Suppressor macrophage treated with lipopolysaccharide for 1 hour (primary cell): ENCODE results near the gene SRSF7.
"Not testable (repeated sequence)": the region's sequence is repeated elsewhere in the genome, so short reads cannot be mapped to it uniquely, and the experiment has no call there.

ENCODE experiments used
- DNase-seq, 3 donors: peaks; one replicate each; pipeline ENCODE4 v3.0.0-alpha.2; 2020 to 2022

SRSF7 gene

GRCh38 chr2:38731090-38731489, 20.1 kb downstream of the SRSF7 start:
- DNase-seq, result no peak

DNA sequence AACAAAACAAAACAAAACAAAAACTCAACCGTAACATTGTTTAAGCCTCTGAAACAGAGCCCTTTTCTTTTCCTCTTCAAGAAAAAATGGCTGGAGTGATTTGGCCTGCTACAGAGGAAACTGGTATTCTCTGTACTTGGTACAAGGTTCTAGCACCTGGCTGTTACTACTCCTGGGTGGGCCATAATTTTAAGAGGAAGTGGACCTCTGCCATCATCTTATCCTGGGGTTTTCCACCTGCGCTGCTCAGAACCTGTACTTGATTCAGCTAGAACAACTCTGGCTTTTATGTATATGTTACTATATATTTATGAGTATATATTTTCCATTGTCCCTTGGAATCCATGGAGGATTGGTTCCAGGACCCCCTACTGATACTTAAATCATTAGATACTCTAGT, 22.5 kb downstream of the SRSF7 start:
- no peak for DNase-seq

DNA sequence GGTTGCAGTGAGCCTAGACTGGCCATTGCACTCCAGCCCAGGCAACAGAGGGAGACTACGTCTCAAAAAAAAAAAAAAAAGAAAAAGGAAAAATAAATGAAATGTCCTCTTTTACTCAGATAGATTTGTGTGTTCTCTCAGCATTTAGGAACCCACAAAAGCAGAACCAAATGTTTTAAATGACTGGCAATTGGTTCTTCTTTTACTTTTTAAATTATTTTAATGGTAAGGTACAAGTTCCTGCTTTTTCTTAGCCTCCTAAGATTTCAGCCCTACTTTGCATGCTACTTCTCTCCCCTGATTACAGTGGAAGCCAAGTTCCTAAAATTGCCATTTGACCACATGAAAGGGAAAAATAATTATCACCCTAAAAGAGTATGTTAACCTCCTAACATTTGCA, 23.5 kb downstream of the SRSF7 start:
- peak in 1 of 3 donors; percentile 31 for DNase-seq

GRCh38 chr2:38723173-38723572, 28.0 kb downstream of the SRSF7 start:
- no peak for DNase-seq

- DNase-seq, result peak; percentile 69 to 84 (median 74)
These were observed 28.7 kb downstream of the SRSF7 start for GRCh38 chr2:38722271-38723061.

GRCh38 chr2:38720613-38721241, 30.4 kb downstream of the SRSF7 start:
- peak; percentile 59 to 63 (median 59) for DNase-seq

DNA sequence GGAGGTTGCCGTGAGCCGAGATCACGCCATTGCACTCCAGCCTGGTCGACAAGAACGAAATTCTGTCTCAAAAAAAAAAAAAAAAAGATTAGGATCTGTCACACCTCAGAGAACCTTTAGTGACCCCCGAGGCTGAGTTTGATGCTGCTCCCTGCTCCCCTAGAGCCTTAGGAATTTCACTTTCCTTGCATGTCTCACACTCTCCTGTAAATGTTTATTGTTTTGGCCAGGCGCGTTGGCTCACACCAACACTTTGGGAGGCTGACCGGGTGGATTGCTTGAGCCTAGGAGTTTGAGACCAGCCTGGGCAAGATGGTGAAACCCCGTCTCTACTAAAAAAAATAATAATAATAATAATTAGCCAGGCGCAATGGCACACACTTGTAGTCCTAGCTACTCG, 31.5 kb downstream of the SRSF7 start:
- no peak for DNase-seq

DNA sequence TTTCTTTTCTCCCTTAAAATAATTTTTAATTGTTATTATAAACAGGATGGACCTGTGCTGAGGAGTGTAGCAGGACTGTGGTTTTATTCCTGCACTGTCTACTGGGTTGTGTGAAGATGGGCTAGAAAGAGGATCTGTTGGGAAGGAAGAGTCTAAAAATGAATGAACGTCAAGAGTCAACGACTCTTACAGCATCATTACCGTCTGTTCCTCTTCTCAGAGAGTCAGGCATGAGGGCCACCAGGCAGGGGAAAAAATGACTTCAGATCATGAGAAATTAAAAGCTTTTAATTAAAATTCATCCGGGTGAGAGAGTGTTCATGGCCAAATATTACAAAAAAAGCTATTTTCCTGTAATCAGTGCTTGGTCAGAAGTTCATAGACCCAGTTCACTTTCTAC, 32.6 kb downstream of the SRSF7 start:
- DNase-seq, result peak in 2 of 3 donors; percentile 16 to 20

DNA sequence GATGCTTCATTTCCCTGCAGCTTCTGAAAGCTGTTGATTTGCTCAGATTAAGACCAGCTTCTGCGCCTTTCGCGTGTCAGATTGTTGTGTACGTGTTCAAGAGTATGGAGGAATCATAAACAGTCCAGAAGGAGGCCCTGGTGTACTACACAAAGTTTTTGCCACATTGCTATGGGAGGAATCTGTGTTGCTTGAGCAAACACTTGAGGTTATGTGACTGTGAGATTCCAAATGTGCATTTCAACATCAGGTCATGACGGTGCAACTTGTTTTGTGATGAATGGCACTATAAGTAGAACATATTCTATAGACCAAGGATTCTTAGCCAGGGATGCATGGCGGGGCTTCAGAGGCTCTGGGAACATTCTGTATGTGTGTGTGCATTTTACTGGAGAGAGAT, 35.0 kb downstream of the SRSF7 start:
- peak in 1 of 3 donors; percentile 13 for DNase-seq

DNA sequence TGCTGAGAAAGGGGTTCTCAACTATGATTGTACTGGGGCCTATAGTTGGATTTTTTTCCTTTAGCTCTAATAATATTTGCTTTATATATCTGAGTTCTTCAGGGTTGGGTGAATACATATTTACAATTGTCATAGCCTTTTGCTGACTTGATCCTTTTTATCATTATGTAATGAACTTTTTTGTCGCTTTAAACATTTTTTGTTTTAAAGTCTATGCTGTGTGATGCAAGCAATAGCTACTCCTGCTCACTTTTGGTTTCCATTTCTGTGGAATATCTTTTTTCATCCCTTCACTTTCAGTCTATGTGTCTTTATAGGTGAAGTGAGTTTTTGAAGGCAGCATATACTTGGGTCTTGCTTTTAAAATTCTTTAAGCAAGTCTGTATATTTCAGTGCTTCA, 36.2 kb downstream of the SRSF7 start:
- DNase-seq, result not testable (repeated sequence)

DNA sequence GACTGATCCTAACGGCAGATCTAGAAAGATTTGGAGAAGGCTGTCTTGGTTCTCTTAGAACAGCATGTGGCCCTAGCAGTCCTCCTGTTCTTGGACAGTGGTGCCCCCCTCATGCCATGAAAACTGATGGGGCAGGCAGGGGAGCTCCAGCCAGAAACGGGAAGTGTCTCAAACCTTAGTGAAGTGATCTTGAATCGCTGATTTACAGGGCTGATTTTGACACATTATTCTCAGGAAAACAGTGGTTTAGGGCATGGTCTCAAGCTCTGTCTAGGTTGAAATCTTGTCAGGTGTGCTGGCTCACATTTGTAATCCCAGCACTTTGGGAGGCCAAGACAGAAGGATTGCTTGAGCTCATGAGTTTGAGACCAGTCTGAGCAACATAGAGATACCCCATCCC, 37.8 kb downstream of the SRSF7 start:
- no peak for DNase-seq

DNA sequence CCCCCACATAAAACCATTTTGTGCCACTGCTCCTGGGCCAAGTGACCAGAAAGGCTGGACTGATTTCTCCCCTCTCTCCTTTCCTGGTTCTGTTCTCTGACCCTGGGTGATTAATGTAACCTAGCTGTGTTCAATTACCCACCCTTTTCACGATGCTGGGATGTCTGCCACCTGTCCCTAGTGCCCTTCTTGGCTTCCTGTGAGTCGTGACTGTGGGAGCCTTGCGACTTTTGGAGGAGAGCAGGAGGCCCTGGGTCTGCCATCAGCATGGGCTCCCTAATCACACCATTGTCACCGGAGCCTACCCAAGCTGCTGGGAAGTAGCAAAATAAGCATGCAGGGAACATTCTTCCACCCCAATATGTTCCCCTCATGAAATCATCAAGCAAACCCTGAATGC, 38.3 kb downstream of the SRSF7 start:
- no peak for DNase-seq

GRCh38 chr2:38712413-38712812, 38.7 kb downstream of the SRSF7 start:
- DNase-seq, result no peak

GRCh38 chr2:38711558-38711957, 39.6 kb downstream of the SRSF7 start:
- no peak for DNase-seq

- no peak for DNase-seq
These were observed 41.5 kb downstream of the SRSF7 start for GRCh38 chr2:38709567-38710194.

GRCh38 chr2:38708900-38709566, 42.1 kb downstream of the SRSF7 start:
- no peak for DNase-seq

DNA sequence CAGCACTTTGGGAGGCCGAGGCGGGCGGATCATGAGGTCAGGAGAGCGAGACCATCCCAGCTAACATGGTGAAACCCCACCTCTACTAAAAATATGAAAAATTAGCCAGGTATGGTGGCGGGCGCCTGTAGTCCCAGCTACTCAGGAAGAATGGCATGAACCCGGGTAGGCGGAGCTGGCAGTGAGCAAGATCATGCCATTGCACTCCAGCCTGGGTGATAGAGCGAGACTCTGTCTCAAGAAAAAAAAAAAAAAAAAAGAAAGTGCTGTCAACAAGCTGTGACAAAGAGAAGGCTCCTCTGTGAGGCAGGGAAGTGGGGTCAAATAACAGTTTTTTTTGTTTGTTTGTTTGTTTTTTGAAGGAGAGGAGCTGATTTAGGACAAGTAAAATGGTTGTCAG, 42.7 kb downstream of the SRSF7 start:
- not testable (repeated sequence) for DNase-seq

DNA sequence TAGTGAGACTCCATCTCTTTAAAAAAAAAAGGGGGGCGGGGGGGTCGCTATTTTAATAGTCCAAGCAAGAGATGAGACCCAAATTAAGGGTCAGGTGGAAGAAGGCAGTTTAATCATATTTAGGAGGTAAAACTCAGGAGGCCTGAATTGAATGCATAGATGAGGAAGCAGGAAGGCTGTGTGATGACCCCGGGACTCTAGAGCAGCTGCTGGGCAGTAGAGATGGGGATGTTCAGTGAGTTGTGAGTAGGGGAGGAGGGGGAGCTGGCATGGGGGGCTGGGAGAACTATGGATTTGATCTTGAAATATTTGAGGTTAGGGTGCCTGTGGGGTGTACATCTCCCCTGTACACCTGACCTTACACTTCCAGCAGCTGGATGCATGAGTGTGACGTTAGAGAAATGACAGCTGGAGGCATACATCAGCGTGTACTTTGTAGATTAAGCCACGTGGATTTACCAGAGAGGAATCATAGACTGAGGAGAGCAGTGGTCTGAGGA, 44.3 kb downstream of the SRSF7 start:
- no peak for DNase-seq

DNA sequence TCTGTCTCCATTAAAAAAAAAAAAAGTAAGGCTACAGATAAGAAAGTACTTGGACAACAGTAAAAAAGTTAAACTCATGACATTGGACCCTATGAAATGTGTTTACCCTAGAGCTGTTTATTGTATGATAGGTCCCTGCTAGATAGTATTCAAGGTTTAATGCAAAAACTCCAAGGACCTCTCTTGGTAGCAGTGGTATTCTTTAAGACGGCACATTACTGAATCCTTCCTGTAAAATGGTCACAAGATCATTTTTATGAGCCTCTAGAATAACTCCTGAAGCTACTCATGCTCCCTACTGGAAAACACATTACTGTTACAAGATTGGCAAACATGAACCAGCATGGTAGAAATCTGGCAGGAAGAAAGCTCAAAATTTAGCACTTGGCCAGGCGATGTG, 46.5 kb downstream of the SRSF7 start:
- no peak for DNase-seq

DNA sequence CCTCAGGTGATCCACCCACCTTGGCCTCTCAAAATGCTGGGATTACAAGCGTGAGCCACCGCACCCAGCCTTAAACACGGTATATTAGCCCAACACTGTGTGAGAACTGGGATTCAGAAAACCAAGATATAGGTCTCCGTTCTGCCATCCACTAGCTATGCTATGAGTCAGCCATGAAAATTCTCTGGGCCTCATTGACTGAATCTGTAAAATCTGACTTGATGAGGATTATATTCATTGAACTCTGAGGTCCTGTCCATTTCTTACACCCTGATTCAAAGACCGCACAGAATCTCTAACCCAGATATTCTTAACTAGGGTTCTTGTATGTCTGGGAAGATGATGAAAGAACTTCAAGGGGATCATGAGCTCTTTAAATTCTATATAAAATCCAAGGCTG, 47.8 kb downstream of the SRSF7 start:
- not testable (repeated sequence) for DNase-seq

DNA sequence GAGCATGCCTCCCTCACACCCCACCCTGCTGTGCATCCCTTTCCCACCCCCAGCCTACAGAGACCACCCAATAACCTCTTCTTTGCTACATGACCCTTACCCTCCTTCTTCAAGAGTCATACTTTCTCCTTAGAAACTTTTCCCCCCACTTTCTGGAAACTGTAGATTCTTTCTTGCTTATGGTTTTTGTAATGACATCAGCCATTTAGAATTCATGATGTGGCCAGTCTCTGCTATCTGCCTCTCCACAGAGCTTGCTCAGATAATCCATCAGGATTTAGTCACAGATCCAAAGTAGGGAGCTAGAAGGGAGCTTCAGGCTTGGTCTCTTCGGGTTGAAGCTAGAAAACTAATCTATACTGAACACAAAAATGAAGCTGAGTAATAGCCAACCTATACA, 48.7 kb downstream of the SRSF7 start:
- DNase-seq, result no peak

DNA sequence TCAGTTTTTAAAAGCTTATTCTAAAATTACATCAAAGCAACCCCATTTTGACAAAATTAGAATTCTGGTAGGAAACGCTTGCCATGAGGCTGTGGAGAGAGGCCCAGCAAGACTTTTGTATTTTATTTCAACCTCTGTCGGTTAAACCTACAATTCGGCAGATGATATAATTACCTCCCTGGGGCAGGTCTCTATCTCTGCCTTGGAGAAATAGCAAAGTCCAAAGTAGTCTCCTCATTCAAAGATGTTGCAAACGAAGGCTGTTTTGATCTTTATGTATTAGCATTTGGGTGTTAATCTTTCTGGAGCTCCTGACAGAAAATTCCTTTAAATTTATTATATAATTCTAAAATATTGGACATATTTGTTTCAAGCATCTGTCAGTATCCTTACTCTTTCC, 49.6 kb downstream of the SRSF7 start:
- DNase-seq, result no peak

DNA sequence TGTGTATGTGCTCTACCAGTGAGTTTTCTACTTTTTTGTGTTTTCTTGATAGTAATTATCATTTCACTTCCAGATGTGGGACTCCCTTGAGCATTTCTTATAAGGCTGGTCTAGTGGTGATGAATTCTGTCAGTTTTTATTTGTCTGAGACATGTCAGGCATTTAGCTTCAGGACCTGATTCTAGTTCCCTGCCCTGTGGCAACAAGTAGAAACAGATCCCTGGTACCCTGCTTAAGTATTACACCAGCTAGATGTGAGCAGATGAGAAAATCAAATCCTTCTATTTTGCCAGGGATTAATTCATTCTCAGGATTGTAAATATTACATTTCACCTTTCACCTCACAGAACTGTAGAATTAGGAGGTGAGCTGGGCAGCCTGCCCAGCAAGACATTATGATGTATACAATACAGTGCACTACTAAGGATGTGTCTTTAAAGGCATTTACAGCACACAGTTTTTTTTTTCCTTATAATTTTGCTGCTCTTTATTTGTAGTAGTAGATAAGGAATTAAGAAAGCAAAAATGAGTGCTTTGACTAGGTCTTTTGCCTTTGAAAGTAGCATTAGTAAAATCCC, 50.2 kb downstream of the SRSF7 start:
- no peak for DNase-seq
